Mesenchymal stem cell (in vitro differentiated cells and primary cell): ENCODE data around the gene ZNRD2.

Experiments used
- DNase-seq: peaks from one replicate; pipeline ENCODE4 v3.0.0-alpha.2; 2013
- H2AFZ ChIP-seq: one replicate; pipeline ENCODE4 v1.6.1; 2013; ENCODE audit warnings: low read depth, mild to moderate bottlenecking, control low read depth, inconsistent platforms, low read length, moderate library complexity
- H2AK5ac ChIP-seq: 2 replicates; pipeline ENCODE4 v1.6.1; 2013; ENCODE audit warnings: low read length, moderate library complexity, mild to moderate bottlenecking, inconsistent platforms; ENCODE audit not compliant: severe bottlenecking
- H2BK120ac ChIP-seq: one replicate; pipeline ENCODE4 v1.6.1; 2013; ENCODE audit warnings: low read depth, mild to moderate bottlenecking, inconsistent platforms, low read length, moderate library complexity
- H2BK12ac ChIP-seq, 2 experiments: one replicate each; pipeline ENCODE4 v1.6.1; 2013; ENCODE audit warnings: inconsistent platforms in 2 of 2, low read length in 2 of 2, mild to moderate bottlenecking in 2 of 2, moderate library complexity in 2 of 2, control low read depth in 1 of 2
- H2BK15ac ChIP-seq: one replicate; pipeline ENCODE4 v1.6.1; 2013; ENCODE audit warnings: mild to moderate bottlenecking, low read depth, inconsistent platforms; ENCODE audit not compliant: poor library complexity, severe bottlenecking
- H2BK5ac ChIP-seq: 2 replicates; pipeline ENCODE4 v1.6.1; 2013; ENCODE audit warnings: low read depth, mild to moderate bottlenecking, low read length, control low read depth, inconsistent platforms; ENCODE audit not compliant: poor library complexity, severe bottlenecking
- H3K14ac ChIP-seq, 2 experiments: one replicate each; pipeline ENCODE4 v1.6.1; 2013; ENCODE audit warnings: inconsistent platforms in 2 of 2, low read length in 2 of 2, control low read depth in 1 of 2, mild to moderate bottlenecking in 1 of 2, moderate library complexity in 1 of 2
- H3K18ac ChIP-seq, 2 experiments: one replicate each; pipeline ENCODE4 v1.6.1; 2013; ENCODE audit warnings: inconsistent platforms in 2 of 2, low read length in 2 of 2, control low read depth in 1 of 2, low read depth in 1 of 2, mild to moderate bottlenecking in 1 of 2
- H3K23ac ChIP-seq, 2 experiments: one replicate each; pipeline ENCODE4 v1.6.1; 2013; ENCODE audit warnings: inconsistent platforms in 2 of 2, low read length in 2 of 2, mild to moderate bottlenecking in 2 of 2, moderate library complexity in 2 of 2, control low read depth in 1 of 2
- H3K27ac ChIP-seq: 2 replicates; pipeline ENCODE4 v1.5.1; 2013; ENCODE audit warnings: mild to moderate bottlenecking, moderate library complexity, low read length, control low read depth, inconsistent platforms; ENCODE audit not compliant: poor library complexity, severe bottlenecking
- H3K27me3 ChIP-seq, 2 experiments: 2 replicates each; pipeline versions ENCODE4 v1.6.1 to v1.7.0; 2013; ENCODE audit warnings: low read length in 2 of 2, mild to moderate bottlenecking in 2 of 2, moderate library complexity in 2 of 2, control low read depth in 1 of 2, inconsistent platforms in 1 of 2; ENCODE audit not compliant: control insufficient read depth in 1 of 2, insufficient read depth in 1 of 2
- H3K36me3 ChIP-seq, 2 experiments: 2 replicates each; pipeline versions ENCODE4 v1.6.1 to v1.7.0; 2013; ENCODE audit warnings: low read length in 2 of 2, control low read depth in 1 of 2, inconsistent platforms in 1 of 2, low read depth in 1 of 2, mild to moderate bottlenecking in 1 of 2; ENCODE audit not compliant: insufficient read depth in 2 of 2, control insufficient read depth in 1 of 2
- H3K4ac ChIP-seq, 2 experiments: one replicate each; pipeline ENCODE4 v1.6.1; 2013; ENCODE audit warnings: inconsistent platforms in 2 of 2, low read length in 2 of 2, mild to moderate bottlenecking in 2 of 2, moderate library complexity in 2 of 2, control low read depth in 1 of 2, low read depth in 1 of 2
- H3K4me1 ChIP-seq: 2 replicates; pipeline ENCODE4 v1.6.1; 2013; ENCODE audit warnings: low read depth, low read length, control low read depth; ENCODE audit not compliant: control insufficient read depth, insufficient read depth
- H3K4me2 ChIP-seq: 2 replicates; pipeline ENCODE4 v1.6.1; 2013; ENCODE audit warnings: low read length, mild to moderate bottlenecking, inconsistent platforms; ENCODE audit not compliant: poor library complexity, severe bottlenecking
- H3K4me3 ChIP-seq, 2 experiments: 2 replicates each; pipeline versions ENCODE4 v1.5.1 to v1.7.0; 2013; ENCODE audit warnings: low read length in 2 of 2, mild to moderate bottlenecking in 2 of 2, control low read depth in 1 of 2, low read depth in 1 of 2; ENCODE audit not compliant: insufficient read depth in 1 of 2
- H3K79me1 ChIP-seq: replicated peaks from 2 replicates; pipeline ENCODE4 v1.6.1; 2013; ENCODE audit warnings: mild to moderate bottlenecking, control low read depth, low read length, inconsistent platforms; ENCODE audit not compliant: poor library complexity, severe bottlenecking
- H3K9ac ChIP-seq: 2 replicates; pipeline ENCODE4 v1.7.0; 2013; ENCODE audit warnings: mild to moderate bottlenecking, low read length, moderate library complexity
- H3K9me3 ChIP-seq: 2 replicates; pipeline ENCODE4 v1.7.0; 2013; ENCODE audit warnings: mild to moderate bottlenecking, low read length; ENCODE audit not compliant: control insufficient read depth
- H4K8ac ChIP-seq: one replicate; pipeline ENCODE4 v1.6.1; 2013; ENCODE audit warnings: inconsistent platforms, mild to moderate bottlenecking, low read length, moderate library complexity
- H4K91ac ChIP-seq: one replicate; pipeline ENCODE4 v1.6.1; 2013; ENCODE audit warnings: mild to moderate bottlenecking, low read length, inconsistent platforms
- WGBS: methylation state at CpG from one replicate; pipeline ENCODE4 v1.1.7; 2013; ENCODE audit warnings: mixed read lengths; 5-methylcytosine and 5-hydroxymethylcytosine counted together

Gene ZNRD2

GRCh38 chr11:65555693-65556231 is 14.5 kb upstream of the ZNRD2 start:
- H3K4me3 ChIP-seq = peak overlapping the region in 1 of 2 experiments; percentile 85
- peak overlapping the region; percentile 40 for H4K91ac ChIP-seq
- H3K79me1 ChIP-seq = peaks cover 15% of the 10 kb centered on the region
- H3K9me3 ChIP-seq = no peaks in the 10 kb centered on the region
- no peak overlapping the region for H3K23ac ChIP-seq
- H2AK5ac ChIP-seq = peak overlapping the region; percentile 11
- peaks cover 60% of the 10 kb centered on the region for H3K4me1 ChIP-seq
- H3K14ac ChIP-seq = no peak overlapping the region
- no peak overlapping the region for H2BK5ac ChIP-seq
- no peak overlapping the region for H2BK15ac ChIP-seq
- no peak overlapping the region for H4K8ac ChIP-seq
- H3K27ac ChIP-seq = no peak overlapping the region
- peak overlapping the region in 1 of 2 experiments; percentile 73 for H2BK12ac ChIP-seq
- peak overlapping the region; percentile 29 to 32 for H3K18ac ChIP-seq
- H2AFZ ChIP-seq = no peak overlapping the region
- H3K4me2 ChIP-seq = no peak overlapping the region
- WGBS = 19% methylated on average over 5 of the region's 6 CpGs
- peak; percentile 77 for DNase-seq
- H2BK120ac ChIP-seq = no peak overlapping the region
- H3K4ac ChIP-seq = no peak overlapping the region
- H3K27me3 ChIP-seq = no peaks in the 10 kb centered on the region
- peaks cover 21 to 30% of the 10 kb centered on the region in 2 experiments for H3K36me3 ChIP-seq
- H3K9ac ChIP-seq = peak overlapping the region; percentile 47

- H3K4me1 ChIP-seq = peaks cover 63% of the 10 kb centered on the region
- H4K91ac ChIP-seq = peak overlapping the region; percentile 12
- peak overlapping the region; percentile 68 for H2AK5ac ChIP-seq
- 92% methylated on average over 12 of the region's 12 CpGs for WGBS
- H3K79me1 ChIP-seq = peaks cover 13% of the 10 kb centered on the region
- no peak overlapping the region for H2AFZ ChIP-seq
- H3K36me3 ChIP-seq = peaks cover 12 to 20% of the 10 kb centered on the region in 2 experiments
- H3K23ac ChIP-seq = no peak overlapping the region
- peak overlapping the region; percentile 20 for H2BK15ac ChIP-seq
- H3K9me3 ChIP-seq = no peaks in the 10 kb centered on the region
- no peak overlapping the region for H2BK120ac ChIP-seq
- peak overlapping the region in 1 of 2 experiments; percentile 62 for H3K4ac ChIP-seq
- H3K27ac ChIP-seq = peak overlapping the region; percentile 41
- H4K8ac ChIP-seq = no peak overlapping the region
- peak overlapping the region in 1 of 2 experiments; percentile 14 for H3K18ac ChIP-seq
- no peaks in the 10 kb centered on the region for H3K27me3 ChIP-seq
- peak overlapping the region in 1 of 2 experiments; percentile 85 for H3K4me3 ChIP-seq
- H3K4me2 ChIP-seq = peak overlapping the region; percentile 67
- H3K14ac ChIP-seq = peak overlapping the region in 1 of 2 experiments; percentile 29
- H2BK5ac ChIP-seq = no peak overlapping the region
- peak overlapping the region; percentile 4 to 85 for H2BK12ac ChIP-seq
- peak overlapping the region; percentile 89 for H3K9ac ChIP-seq
- no peak for DNase-seq
Measured at GRCh38 chr11:65556470-65557279, 13.6 kb upstream of the ZNRD2 start.

- H2BK5ac ChIP-seq = no peak overlapping the region
- H2AK5ac ChIP-seq = no peak overlapping the region
- H3K9me3 ChIP-seq = no peaks in the 10 kb centered on the region
- peak overlapping the region; percentile 67 for H3K4me2 ChIP-seq
- peaks cover 6 to 13% of the 10 kb centered on the region in 2 experiments for H3K36me3 ChIP-seq
- H3K23ac ChIP-seq = peak overlapping the region in 1 of 2 experiments; percentile 20
- peak overlapping the region; percentile 78 for H4K8ac ChIP-seq
- peak overlapping the region; percentile 8 for H4K91ac ChIP-seq
- no peak for DNase-seq
- peak overlapping the region; percentile 61 to 85 for H3K4me3 ChIP-seq
- peak overlapping the region; percentile 98 for H2BK120ac ChIP-seq
- 10% methylated on average over 32 of the region's 47 CpGs for WGBS
- peak overlapping the region; percentile 62 to 64 for H3K4ac ChIP-seq
- H2AFZ ChIP-seq = no peak overlapping the region
- H3K27me3 ChIP-seq = no peaks in the 10 kb centered on the region
- H3K9ac ChIP-seq = peak overlapping the region; percentile 89
- H2BK12ac ChIP-seq = peak overlapping the region in 1 of 2 experiments; percentile 8
- H3K4me1 ChIP-seq = peaks cover 63% of the 10 kb centered on the region
- peak overlapping the region; percentile 41 for H3K27ac ChIP-seq
- peak overlapping the region; percentile 50 to 81 for H3K18ac ChIP-seq
- H3K14ac ChIP-seq = no peak overlapping the region
- H2BK15ac ChIP-seq = peak overlapping the region; percentile 45
- peaks cover 11% of the 10 kb centered on the region for H3K79me1 ChIP-seq
Measured at GRCh38 chr11:65557280-65558001, 12.8 kb upstream of the ZNRD2 start.
